Stimulated activated CD4-positive, alpha-beta T cell treated with anti-CD3 and anti-CD28 coated beads, Interleukin-12 subunit alpha, Interleukin-12 subunit beta, amount 100 ng/mL, for 48 hours (primary cell): ENCODE data around the gene EPHA6.
"Not testable (repeated sequence)": the region's sequence is repeated elsewhere in the genome, so short reads cannot be mapped to it uniquely, and the experiment has no call there.

Source experiments
- DNase-seq, 3 donors: peaks; one replicate each; pipeline ENCODE4 v3.0.0-alpha.2; 2020; ENCODE audit warnings: low read depth in 2 of 3, low spot score in 1 of 3

The EPHA6 gene

DNA sequence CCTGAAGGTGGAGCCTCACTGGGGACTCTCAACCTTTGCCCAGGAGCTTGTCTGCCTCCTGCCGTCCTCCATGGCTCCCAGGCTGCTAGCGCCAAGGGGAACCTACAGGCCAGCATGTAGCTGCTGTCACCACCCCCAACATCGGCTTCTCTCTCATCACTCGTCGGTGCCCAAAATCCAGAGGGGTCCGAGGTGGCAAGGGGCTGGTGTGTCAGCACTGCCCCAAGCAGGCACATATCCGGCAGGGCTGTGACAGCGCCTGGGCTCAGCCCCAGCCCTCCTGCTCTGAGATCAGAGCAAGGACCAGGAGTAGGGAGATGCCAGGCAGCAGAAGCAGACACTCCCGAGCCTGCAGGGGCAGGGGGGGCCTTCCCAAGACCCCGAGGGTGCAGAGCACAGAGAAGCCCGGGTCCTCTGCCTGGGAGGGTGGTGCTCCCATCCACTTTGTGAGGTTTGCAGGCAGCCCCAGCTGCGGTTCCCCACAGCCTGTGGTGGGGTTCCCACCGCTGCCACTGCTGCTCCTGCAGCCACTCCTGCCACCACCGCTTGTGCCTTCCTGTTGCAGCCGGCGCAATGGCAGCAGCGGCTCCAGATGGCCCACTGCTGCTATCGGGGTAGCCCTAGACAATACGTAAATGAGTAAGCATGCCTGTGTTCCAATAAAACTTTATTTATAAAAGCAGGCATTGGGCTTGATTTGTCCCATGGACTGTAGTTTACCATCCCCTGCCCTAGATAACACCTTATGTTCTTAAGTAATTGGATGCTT lies 451.0 kb downstream of the EPHA6 start:
- no peak for DNase-seq

DNA sequence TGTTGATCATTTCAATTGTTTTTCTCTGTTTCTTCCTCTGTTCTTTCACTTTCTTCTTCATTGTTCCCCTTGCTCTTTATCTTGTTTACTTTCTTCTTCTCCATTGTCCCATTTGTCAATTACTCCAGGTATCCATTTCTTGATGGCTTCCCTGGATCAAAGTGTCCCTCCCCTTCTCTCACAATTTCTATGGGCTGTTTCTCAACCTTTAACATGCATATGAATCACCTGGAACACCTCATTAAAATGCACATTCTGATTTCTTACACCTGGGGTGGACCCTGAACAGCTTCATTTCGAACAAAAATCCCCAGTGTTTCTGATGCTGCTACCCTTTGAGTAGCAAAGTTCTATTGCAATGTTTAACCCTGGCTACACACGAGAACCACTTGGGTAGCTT lies 454.8 kb downstream of the EPHA6 start:
- DNase-seq = no peak

DNA sequence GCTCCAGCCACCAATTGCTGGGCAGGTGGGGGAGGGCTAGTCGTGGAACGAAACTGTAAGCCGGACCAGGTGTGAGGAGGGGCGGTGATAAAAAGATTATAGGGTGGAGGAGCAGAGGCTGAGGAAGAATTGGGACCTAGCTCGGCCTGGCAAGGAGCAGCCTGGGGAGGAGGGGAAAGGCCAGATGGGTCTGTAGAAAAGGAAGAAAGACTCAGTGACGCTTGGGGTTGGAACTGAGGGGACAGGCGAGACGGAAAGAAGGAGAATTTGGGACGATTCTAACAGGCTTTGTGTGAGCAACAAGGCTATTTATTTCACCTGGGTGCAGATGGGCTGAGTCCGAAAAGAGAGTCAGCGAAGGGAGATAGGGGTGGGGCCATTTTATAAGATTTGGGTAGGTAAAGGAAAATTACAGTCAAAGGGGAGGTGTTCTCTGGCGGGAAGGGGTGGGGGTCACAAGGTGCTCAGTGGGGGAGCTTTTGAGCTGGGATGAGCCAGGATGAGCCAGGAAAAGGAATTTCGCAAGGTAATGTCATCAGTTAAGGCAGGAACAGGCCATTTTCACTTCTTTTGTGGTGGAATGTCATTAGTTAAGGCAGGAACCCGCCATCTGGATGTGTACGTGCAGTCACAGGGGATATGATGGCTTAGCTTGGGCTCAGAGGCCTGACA lies 462.6 kb downstream of the EPHA6 start:
- DNase-seq = not testable (repeated sequence)

DNA sequence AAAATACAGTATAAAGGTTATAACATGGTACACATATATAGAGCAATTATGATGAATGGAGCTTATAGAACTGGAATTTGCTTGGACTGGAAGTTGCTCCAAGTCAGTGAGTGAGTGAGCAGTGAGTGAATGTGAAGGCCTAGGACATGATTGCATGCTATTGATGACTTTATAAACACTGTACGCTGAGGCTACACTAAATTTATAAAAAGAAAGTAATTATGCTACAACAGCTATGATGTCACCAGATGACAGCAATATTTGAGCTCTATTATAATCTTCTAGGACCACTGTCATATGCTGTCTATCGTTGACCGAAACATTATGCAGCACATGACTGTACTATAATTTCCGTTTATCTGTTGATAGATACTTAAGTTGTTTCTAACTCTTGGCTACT lies 463.3 kb downstream of the EPHA6 start:
- no peak for DNase-seq

DNA sequence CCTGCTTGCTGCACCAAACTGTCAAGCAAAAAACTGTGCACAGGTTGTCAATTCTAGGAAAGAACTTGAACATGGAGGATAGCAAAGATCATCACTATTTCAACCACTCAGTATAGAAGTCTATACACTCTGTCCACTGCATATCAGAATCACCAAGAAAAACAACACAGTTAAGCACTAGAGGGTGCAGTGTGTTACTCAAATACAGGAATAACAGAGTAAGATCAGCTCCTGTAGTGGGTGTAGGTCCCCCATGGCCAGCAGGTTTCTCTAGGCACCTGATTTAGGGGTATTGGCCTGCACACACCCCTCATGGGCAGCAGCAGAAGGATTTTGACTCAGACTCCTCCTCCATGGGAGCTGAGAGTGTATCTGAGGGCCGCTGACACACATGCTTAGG lies 464.1 kb downstream of the EPHA6 start:
- DNase-seq = no peak

DNA sequence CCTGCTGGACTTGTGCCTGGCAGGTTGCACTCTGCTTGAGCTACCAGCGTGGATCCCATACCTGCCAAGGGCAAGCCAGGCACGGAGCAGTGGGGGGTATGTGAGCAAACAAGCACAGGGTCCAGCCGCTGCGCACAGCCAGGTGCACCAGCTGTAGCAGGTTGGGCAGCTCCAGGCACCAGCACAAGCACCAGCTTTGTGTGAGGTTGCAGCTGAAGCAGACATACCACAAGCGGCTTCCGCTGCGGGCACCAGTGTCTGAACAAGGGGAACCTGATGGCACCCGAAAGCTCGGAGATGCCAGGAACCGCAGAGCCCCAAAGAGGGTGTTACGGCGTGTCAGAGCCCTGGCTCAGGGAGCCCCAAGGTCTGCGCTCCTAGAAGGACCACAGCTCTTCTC lies 477.5 kb downstream of the EPHA6 start:
- DNase-seq = no peak

DNA sequence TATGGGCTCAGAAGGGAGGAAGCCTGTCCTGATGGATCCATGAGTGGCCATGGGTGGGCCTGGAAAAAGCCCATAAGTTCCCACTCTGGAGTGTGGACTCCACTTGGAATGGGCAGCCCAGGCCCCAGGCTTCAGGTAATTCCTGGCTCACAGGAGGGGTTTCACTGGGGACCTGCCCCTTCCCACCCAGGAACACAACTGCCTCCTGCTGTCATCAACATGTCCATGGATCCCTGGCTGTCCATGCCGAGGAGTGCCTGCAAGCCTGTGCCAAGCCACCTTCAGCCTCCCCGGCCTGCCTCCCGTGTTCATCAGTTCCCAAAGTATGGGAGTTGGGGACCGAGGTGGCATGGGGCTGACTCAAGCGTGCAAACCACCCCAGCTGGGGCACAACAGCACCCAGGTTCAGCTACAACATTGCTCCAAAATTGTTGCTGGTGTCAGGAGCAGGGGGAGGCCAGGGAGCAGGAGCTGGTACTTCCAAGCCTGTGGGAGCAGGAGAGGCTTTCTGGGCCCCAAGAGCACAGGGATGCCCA lies 479.3 kb downstream of the EPHA6 start:
- DNase-seq = no peak

DNA sequence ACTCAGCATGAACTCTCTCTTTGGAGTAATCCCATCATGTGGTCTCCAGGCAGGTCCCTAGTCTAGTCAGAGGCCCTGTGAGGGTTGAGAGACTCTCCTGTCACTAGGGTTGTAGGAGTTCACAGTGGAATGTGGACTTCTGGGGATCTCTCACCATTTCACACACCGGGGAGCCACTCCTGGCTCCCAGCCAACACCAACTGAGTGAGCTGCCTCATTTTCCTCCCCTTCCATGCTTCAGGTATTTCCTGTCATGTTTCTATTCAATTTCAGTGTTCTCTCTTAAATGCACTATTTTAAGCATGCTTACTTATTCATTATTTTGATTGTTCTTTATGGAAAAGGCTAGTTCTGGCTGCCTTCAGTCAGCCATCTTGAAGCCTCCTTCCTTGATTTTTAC lies 482.6 kb downstream of the EPHA6 start:
- no peak for DNase-seq

DNA sequence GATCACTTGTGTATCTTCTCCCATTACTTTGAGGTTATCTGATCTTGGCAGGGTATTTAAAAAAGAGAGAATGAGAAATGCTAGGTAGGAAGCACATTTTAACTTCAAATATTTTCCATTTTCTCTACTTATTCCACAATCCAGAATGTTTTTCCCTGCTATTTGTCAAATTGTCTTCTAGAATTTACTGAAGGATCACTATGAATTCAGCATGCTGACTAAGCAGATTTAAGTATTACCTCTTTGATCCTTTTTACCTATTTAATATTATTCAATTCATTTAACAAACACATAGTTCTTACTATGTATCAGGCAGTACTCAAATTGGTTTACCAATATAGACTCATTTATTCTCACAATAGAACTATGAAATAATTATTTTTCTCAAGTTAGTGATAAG lies 486.7 kb downstream of the EPHA6 start:
- no peak for DNase-seq

DNA sequence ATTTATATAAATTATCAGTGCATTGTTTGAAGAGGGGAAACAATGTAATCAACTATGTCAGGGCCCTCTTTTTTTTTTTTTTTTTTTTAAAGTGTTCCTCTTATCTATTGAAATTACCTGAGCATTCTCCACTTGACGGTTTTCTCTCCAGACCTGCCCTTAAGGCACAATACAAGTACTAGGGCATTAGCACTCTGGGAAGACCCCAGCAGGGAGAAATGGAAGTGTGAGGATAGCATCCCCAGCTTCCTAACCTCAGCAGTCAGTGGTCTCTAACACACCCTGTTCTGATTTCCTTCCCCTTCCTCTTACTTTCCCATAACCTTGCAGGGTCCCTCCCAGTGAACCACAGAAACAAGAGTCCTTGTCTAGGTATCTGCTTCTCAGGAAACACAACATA lies 491.8 kb downstream of the EPHA6 start:
- no peak for DNase-seq

DNA sequence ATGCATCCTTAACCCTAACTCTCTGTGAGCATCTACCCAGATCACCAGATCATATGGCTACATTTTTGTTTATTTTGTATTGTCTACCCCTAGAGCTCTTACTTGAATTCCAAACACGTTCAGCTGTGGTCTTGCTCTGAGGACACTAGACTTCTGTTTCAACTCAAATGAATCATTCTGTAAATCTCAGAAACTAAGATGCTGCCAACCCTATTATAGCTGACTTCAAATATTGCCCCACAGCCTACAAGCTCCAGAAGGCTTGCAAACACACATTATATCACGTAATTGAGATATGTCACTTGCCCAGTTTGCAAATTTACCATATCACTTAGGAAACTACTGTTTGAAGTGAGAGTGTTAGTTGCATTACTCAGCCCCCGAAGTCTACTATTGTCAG lies 524.0 kb downstream of the EPHA6 start:
- no peak for DNase-seq

DNA sequence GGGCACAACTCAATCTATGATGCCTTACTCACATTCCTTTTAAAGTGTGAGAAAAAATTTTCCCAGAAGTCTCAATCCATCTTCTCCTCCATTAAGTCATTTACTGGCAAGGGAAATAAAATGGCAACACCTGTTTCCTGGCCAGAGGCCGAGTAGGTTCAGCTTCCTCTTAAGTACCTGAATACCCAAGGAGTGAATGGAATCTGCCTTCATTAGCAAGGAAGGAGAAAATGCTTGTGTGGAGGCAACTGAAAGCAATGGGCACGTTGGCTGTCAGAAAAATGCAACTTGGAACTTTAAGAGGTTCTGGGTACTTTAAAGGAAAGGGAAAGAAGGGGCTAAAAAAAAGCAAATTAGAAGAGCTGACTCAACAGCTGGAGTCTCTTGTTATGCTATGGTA lies 526.5 kb downstream of the EPHA6 start:
- no peak for DNase-seq

DNA sequence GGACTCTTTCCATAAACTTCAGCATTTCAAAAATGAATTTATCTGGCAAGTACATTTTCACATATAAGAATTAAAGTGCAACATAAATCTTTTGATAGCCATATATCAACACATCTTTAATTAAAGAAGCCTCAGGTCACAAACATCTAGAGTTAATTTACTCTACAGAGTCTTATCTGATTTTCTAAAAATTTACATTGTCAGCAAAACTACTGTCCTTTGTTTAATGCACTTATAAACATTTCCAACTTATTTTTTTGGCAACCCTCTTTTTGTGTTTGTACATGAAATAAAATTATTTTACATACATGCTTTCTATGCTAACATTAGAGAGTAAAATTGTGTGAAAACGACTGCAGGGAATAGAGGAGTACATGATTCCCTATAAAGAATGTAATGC lies 533.4 kb downstream of the EPHA6 start:
- no peak for DNase-seq

DNA sequence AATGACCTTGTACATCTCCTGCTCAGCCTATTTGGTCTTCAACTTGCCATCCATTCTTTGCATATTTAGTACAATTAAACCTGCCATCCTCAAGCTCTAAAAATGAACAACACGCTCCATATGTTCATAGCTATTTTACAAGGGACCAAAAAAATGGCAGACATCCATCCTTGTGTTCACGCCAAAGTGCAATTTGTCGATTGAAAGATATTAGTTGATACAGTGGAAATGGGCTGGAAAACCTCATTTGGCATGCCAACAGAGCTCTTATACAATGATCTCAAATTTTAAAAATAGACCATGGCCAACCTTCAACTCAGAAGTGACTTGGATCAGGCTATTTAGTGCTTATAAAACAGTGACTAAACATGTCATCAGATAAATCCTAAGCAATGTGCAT lies 536.6 kb downstream of the EPHA6 start:
- no peak for DNase-seq

DNA sequence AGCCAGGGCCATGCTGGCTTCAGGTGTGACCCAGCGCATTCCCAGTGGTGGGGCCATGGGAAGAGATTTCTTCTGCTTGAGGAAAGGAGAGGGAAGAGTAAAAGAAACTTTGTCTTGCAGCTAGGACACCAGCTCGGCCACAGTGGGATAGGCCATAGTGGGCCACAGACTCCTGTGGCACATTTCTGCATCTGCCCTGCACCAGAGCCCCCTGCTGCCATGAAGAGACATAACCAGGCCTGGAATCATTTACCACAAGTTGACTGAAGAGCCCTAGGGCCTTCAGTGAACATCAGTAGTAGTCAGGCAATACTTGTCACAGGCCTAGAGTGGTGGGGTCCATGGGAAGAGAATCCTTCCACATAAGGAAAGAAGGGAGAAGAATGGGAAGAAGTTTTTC lies 538.8 kb downstream of the EPHA6 start:
- no peak for DNase-seq

DNA sequence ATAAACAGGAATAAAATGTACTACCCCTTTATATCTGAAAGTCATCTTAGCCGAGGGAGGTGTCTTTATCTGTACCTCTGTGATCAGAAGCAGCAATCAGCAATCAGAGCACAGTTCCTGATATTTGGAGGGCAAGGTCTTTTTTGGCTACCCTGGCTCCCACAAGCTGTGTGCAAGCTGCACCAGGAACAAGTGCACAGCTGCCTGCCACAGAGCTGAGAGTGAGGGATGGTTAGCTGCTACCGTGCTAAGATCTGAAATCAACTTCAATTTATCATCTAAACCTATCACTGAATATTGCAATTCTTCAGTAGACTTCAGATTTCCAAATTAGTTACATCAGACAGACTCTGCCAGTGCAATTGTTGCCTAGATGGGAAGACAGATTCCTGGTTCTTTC lies 545.6 kb downstream of the EPHA6 start:
- no peak for DNase-seq

DNA sequence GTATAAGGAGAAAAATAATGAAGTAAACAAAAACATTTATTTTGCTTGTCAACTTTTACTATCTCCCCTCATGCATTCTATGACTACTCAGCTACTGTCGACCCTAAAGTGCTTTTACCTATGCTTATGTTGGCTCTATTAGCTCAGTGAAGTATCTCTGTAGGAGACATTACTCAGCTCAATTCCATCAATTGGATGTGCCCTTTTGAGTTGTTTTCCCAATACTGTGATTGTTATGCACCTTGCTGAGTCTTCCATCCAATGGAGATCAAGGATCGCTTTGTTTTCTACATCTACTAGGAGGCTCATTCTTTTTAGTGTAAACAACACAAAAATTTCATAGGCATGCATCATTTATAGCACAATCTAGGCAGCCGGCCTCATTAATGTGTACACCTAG lies 546.4 kb downstream of the EPHA6 start:
- DNase-seq = no peak

DNA sequence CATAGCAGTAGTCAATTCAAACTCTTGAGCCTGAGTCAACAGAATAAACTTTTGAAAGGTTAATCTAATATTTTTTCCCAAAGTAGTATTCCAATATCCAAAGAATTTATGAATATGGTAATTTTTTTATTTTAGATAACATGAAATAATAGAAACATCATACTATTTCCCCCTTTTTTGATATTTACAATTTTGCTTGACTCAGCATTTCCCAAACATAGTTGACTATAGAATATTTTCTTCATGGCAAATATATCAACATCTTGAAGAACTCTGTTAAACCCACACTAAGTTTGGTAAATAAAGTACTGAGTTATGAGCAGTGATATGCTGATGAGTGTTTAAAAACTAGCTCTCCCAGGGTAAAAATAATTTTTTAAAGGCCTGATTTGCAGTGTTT lies 570.2 kb downstream of the EPHA6 start:
- DNase-seq = no peak

DNA sequence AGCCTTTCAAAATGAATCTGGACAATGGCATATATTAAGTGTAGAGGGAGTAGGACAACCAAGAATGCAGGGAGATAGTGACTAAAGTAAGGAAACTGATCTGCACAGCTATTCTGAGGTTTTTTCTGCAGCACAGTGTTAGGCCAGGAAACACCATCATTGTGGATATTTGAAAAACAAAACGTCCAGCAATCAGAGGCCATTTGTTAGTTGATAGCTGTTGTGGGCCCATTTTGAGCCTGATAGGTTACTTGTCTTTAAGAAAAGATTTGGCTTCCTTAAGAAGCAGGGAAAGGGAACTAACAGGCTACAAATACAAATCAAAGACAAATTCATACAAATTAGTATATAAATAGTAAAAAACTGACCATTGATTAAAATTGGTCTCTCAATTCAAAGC lies 574.4 kb downstream of the EPHA6 start:
- DNase-seq = no peak

DNA sequence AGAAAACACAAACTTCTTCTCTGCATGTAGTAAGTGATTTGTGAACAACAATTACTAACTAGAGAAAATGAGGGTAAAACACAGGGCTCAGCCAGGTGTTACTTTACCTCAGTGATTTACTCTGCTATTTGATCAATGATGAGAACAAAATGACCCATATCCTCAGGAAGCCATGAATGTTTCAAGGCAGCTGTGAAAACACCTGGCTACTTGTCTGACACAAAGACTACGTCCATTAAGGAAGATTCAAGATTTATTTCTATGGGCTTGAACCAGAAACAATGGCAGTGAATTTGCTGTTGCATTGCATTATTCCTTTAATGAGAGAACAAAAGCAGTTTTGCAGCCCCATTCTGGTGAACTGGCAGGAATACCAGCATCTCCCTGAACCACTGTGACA lies 575.5 kb downstream of the EPHA6 start:
- no peak for DNase-seq

DNA sequence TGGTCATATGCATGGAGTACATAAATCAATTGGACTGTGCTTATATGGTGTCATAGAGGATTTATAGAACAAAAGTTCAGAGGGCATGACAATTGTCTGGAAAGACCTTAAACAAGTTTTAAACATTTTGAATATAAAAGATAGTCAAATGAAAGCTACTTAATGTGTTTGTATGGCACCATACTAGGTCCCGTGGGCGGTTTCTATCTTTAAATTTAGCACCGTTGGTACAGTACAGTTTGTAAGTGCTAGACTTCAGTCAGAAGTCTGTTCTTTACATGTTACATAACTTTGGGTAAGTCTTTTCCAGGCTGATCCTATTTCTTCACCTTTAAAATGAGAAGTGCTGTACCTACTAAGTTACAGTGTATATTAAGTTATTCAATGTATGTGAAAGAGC lies 576.8 kb downstream of the EPHA6 start:
- DNase-seq = no peak

DNA sequence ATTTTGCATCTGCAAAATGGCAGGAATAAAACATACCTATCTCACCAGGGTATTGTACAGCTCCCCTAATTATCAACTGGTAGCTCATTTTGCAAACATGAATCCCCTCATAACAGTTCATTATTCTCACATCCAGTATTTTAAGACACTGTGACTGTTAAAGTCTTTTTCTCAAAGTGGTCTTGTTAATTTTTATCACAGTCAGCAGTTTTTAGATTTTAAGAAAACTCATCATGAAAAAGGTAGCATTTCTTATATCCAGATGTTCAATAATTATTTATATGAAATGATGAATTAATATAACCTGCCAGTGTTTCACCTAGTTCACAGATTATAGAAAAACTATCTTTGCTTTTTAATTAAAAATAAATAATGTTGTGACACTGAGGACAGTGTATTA lies 595.2 kb downstream of the EPHA6 start:
- no peak for DNase-seq

DNA sequence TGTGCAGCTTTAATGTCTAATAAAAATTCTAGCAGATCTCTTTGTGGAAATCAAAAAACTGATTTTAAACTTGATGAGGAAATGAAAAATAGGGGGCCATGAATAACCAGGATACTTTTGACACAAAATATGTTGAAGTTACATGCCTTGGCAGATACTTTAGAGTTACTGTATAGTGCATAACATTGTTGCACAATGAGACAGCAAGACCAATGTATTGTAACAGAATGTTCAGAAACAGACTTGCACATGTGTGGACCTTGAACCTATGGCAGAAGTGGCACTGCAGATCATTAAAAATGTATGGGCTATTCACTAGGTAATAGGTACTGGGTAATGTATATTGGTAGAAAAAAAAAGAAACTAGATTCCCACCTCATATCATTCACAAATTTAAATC lies 607.2 kb downstream of the EPHA6 start:
- DNase-seq = no peak
